GM19455 (cell line): ENCODE data around the gene FRAS1.
"Not testable (repeated sequence)": the region's sequence is repeated elsewhere in the genome, so short reads cannot be mapped to it uniquely, and the experiment has no call there.

ENCODE experiments used
- ATAC-seq: cut with Tn5 transposase; IDR thresholded peaks from one replicate; pipeline ENCODE4 v1.9.1; 2021; ENCODE audit not compliant: unreplicated experiment

Gene FRAS1

DNA sequence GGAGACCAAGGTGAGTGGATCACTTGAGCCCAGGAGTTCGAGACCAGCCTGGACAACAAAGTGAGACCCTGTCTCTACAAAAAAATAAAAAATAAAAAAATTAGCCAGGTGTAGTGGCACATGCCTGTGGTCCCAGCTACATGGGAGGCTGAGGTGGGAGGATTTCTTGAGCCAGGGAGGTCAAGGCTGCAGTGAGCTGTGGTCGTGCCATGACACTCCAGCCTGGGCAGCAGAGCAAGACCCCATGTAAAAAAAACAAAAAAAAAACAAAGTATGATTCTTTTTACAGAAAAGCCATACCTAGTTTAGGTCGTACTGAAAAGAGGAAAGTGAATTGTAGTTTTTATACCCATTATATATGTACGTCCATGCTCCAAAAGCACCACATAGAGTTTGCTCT is 151.8 kb downstream of the FRAS1 start:
- ATAC-seq, result not testable (repeated sequence)

DNA sequence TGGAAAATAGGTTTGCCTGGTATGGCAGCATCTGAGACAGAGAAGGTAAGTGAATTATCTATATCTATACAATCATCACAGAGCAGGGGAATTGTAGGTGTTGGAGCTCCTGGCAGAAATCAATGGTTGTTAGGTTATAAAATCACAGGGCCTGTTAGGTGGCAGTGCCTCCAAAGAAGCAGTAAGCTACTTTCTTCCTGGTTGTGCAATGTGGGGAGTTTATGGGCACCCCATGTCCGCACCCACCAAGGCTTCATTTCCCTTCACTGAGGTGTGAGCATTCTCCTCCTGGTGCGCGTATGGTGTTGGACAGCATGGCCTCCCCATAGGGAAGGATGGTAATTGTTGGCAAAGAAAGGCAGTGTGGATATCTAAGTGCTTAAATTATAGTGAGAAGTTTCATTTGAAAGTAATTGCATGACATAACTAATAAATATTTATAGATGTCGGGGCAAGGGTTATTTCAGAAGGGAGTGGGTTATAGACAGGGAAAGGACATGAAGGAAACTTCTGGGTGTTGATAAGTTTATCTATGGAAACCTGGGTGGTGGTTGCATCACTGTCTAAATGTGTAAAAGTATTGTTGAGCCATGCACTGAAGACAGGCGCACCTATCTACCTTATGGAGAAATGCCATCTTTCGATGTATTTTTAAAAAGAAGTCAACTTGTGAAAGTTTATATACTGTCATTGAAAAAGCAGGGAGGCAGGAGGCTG is 153.7 kb downstream of the FRAS1 start:
- no peak for ATAC-seq

DNA sequence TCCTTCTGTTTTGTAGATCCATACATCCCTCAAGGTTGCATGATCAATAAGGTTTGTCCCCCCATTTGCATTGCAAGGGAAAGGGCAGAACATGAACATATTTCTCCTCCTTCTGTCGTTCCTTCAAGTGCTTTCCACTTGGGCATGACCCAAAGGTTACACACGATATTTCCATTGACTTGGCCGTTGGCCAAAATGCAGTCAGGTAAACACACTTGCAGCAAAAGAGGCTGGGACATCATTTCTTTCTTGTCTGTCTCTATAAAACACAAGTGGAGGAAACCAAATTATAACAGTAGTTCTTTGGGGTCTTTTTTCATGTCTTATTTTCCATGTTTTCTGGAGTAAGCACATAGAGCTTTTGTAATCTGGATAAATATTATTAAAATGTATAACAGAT is 156.1 kb downstream of the FRAS1 start:
- ATAC-seq, result no peak

DNA sequence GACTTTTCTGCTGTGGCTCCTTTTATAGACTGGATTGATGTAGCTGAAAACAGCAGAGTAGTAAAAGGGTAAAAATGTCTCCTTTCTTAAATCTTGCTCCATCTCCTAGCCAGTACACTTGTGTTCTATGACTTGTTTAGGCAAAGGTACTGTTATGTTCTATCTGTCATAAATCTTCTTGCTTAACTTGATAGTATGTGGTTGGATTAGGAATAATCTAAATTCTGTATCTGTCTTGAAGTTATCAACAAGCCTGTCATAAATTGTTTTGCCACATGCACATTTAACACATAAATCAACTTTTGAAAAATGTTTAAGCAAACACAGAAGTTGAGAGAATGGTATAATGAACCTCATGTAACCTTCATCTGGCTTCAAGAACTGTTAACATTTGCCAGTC is 157.0 kb downstream of the FRAS1 start:
- no peak for ATAC-seq

DNA sequence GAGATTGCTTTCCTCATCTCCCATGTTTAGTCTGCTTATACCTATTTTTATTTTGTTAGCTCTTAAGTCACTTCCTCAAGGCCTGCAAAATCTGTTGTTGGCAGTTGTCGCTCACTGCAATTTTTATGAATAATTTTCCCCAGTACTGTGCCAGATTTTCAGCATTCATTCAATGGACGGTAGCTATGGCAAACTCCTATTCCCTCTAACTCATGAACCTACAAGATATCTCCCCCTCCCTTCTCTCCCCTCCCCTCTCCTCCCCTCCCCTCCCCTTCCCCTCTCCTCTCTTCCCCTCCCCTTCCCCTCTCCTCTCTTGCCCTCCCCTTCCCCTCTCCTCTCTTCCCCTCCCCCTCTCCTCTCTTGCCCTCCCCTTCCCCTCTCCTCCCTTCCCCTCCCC is 160.4 kb downstream of the FRAS1 start:
- ATAC-seq, result no peak

DNA sequence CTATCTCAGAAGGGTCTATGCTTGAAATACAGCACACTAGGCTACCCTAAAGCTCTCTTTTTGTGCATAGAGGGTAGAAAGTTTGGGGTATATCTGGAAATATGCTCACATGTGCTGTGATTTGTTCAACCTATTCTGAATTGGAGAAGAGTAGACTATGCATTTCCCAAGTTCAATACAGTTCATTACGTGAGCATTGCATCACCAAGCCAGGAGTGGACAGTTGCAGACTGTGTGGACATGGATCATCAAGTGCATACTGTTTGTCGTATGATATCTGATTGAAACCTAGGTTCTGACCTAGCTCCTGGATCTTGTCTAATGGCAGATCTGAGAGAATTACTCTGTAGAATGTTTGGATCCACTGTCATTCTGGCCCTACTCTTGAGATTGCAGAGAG is 161.1 kb downstream of the FRAS1 start:
- ATAC-seq, result no peak

DNA sequence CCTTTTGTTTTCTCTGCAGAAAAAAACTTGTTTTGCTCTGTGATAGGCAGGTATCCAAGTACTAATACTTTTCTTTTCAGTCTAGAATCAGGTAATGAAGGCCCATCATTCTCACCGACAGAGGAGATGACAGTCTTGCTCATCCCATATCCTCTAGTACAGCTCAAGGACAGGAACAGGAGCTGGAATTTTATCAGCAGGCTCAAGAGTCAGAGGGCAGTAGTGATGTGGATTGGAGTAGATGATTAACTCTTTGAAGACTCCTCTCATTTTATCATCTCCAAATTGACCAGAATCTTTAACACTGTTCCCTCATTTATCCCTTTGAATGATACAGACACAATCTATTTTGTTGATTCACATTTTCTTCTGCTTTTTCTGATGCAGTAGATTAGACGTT is 162.7 kb downstream of the FRAS1 start:
- no peak for ATAC-seq

DNA sequence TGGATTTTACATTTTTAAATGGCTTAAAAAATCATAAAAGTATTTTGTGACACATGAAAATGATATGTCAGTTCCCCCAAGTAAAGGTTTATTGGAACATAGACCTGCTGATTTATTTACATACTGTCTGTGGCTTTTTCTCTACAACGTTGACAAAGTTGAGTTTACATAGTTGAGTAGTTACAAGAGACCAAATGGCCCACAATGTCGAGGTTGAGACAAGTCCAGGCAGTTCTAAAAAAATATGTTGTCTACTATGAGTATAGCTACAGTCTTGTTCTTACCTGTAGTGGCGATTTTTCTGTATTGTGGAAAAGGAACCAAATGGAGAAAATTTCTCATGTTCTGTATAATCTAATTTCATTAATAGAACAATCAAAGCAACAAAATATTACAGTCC is 163.2 kb downstream of the FRAS1 start:
- no peak for ATAC-seq

DNA sequence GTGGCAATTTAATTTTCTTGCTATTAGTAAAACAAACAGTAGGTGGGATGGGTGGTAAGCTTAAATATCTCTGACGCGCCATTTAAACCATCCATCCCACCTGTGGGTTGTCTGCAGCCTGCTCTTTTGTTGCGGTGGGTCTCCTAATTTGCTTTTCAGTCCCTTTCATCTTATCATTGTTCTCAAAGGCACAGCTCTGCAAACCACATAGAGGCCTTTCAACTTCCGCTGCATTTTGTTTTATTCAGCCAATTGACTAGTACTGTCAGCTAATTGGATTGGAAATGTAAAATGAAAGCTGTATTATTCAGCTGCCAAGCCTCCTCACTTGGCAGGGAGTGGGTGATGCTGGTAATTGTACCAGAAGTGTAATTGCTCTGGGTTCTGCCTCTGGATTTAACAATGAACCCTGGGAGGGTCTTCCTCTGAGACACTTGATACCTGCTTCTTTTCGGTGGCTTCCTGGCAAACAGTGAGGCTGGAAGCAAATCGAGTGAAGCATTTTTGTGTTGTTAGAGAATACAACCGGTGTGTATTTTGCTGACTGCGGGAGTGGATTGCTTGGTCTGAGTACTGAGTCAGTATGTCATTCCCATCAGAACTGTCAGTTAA is 165.6 kb downstream of the FRAS1 start:
- no peak for ATAC-seq

DNA sequence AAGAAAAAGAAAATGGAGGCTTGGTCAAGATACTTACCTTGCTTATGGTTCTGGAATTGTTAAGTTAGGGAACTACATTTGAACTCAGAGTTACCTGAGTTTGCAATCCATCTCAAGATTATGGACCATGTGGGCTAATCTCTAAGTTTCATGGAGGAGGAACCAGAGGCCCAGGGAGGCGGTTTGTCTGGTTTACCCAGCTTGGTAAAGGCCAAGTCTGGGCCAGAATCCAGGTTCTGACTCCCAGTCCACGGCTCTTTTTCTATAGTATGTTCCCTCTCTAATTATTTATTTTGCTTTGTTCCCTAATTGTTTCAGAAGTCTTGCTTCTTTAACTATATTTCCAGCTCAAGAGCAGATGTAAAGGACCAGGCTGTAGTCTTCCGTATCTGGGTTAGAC is 168.1 kb downstream of the FRAS1 start:
- no peak for ATAC-seq

DNA sequence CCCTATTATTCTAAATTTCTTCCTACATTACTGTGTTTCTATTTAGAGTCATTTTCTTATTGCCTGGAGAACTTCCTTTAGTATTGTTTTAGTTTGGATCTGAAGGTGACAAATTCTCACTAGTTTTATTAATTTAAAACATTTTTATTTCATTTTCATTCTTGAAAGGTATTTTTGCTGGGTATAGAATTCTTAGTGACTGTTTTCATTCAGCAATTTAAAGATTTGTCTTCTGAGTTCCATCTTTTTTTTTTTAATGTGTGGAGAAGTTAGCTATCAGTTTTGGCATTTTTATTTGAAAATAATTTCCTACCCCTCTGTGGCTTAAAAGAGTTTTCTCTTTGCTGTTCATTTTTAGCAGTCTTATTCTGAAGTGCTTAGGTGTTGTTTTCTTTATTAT is 169.2 kb downstream of the FRAS1 start:
- no peak for ATAC-seq

DNA sequence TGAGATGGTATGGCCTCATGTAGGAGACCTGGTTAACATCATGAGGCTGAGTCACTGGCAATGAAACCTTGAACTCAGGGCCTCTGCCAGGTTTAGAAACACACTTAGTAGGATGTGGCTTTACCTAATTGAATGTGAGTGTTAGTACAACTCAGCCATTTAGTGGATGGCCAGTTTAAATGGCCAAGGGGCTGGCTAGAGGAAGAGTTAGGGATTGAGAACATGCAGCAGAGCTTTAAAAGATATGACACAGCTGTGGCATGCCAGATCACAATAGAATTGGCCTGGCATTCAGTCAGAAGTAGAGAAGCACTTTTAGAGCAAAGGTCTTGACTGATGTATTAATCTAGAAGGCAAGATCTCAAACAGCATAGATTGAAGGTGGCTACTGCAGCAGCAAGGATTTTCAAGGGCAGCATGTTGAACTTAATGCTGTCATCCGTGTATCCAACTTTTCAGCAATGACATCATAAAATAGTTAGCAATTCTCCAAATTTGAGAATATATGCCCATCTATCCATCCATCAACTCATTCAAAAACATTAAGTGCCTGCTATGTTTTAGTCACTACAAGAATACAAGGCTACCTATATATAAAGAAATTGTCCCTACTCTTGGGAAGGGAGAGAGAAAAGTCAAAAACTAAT is 170.4 kb downstream of the FRAS1 start:
- ATAC-seq, result no peak

DNA sequence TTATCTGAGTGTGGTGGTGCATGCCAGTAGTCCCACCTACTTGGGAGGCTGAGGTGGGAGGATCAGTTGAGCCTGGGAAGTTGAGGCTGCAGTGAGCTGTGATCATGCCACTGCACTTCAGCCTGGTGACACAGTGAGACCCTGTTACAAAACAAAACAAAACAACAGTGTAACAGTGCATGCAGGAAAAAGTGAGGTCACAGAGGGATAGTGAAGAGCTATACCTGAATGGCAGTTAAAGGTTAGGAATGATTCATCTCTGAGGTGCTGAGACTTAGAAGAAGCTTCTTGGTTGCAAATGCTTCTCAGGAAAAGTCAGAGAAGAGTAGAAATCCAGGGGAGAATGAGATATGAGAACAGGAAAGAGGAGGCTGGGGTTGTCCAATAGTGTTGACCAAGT is 178.7 kb downstream of the FRAS1 start:
- no peak for ATAC-seq

DNA sequence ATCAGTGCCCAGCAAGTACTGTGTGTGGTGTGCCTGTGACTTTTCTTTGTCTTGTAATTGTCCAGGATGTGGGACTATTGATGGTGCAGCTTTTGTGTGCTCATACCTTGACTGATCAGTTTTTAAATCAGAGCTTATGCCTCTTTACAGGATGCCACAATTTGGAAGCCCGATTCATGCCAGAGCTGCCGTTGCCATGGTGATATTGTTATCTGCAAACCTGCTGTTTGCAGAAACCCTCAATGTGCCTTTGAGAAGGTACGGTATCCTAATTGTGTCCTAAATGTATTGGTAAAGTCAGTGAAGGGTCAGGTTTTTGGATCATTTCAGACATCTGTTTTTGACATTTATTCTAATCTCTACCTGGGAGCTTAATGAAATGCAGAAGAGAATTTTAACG is 180.2 kb downstream of the FRAS1 start:
- no peak for ATAC-seq

DNA sequence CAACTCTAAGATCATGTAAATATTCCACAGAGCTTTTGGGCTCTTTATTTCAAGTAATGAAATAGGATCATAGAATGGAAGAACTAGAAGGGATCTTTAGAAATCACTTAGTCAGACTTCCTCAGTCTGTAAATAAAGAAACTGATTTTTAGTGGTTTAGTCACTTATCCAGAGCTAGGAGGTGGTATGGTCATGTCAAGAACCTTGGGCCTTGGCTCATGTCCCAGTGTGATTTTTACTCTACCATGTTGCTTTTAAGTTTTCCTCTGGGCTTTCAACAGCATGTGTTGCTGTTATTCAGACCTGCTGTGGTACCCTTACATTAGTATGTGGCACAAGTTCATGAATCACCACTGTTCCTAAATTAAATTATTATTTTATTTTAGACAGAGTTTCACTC is 184.9 kb downstream of the FRAS1 start:
- ATAC-seq, result no peak

DNA sequence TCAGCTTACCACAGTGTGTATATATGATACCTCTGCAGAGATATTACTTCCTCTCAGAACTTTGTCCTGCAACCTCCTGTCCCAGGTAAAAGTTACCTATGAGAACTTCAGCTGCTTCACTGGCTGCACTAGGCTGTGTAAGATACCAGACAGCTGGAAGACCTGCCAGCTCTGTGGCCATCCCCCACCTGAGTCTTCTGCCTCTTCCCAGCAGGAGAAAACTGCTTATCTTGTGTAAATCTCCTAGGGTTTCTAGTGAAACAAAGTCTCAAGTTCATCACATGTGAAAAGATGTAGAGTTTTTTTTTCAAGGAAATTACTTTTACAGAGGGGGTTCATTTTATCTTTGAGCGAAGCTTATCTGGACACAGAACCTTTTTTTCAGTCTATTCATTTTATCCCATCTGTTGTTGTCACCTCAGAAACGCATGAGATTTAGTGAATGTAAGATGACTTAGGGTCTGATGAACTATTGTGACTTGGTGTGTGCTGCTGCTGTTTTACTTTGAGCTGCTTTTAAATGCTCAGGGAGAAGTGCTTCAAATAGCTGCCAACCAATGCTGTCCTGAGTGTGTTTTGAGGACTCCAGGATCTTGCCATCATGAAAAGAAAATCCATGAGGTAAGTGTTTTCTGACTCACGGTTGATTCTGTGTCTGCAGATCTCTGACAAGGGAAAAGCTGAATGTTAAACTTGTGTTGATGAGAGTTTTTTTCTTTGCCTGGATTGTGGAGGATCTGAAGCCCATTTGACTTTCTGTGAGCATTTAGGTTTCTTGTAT is 187.8 kb downstream of the FRAS1 start:
- ATAC-seq, result no peak

DNA sequence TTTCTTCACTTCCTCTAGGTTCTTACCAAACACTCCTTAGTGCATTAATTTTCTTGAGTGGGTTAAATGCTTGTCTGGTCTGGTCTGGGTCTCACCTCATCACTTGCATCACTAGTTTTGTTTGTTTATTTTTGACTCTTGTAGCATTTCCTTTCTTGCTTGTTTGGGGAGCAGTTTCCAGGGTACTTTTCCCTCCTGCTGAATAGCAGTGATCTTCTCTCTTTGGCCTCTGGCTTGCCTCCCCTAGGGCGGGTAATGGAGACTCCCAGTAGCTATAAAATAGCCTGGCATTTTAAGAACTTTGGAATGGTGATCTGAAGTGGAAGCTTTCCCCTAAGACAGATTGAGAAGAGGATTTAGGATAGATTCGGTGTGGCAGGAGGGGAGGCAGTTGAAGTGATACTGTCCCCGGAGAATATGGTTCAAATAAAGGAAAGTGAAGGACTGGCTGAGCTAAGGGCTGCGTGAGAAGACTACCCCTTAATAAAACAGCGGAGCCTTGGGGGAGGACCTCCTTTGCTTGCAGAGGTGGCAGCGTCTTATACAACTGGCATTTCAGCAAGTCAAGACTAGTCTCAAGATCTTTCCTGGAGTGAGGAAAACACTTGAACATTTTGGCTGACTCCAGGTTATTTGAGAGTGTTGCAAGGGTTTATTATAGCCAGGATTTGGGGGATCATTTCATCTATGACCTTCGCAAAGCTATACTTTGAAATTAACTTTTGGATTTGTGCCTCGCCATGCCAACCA is 190.6 kb downstream of the FRAS1 start:
- no peak for ATAC-seq

DNA sequence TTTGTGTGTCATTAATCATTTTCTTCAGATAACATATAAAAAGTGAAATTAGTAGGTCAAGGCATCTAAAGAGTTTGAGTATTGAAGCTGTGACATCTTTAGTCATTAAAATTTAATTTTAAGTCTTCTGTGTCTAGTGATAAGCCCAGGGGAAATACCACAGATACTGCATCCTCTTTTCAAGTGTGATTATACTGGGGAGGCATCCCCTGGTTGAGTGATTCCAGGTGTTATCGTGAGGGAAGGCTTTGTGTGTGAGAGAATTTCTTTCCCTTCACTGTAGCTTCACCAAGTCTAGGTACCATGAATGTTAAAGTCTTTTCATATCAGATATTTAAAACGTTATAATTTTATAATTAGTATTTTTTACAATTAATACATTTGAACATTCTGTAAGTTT is 193.4 kb downstream of the FRAS1 start:
- no peak for ATAC-seq

DNA sequence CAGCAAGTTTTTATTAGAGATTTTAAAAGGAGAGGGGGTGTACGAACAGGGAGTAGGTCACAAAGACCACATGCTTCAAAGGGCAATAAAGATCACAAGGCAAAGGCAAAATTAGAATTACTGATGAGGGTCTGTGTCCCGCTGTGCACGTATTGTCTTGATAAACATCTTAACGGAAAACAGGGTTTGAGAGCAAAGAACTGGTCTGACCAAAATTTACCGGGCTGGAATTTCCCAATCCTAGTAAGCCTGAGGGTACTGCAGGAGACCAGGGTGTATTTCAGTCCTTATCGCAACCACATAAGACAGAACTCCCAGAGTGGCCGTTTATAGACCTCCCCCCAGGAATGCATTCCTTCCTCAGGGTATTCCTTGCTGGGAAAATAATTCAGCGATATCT is 195.7 kb downstream of the FRAS1 start:
- not testable (repeated sequence) for ATAC-seq

DNA sequence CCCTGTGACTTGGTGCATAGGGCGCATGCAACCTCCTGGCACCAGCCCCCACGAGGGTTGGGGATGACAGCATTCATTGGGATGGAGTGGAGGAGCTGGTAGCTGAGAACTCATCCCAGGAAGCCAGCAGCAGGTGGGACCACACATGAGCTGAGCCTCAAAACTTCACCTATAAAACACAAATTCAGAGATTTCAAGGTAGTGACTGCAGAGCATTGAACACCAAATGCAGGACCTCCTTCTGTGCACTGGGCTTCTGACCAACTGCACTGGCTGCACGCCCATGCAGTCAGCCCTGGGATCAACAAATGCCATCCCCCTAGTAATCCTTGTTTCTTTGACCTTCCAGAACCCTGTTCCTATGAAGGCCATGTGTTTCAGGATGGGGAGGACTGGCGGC is 197.8 kb downstream of the FRAS1 start:
- ATAC-seq, result no peak

DNA sequence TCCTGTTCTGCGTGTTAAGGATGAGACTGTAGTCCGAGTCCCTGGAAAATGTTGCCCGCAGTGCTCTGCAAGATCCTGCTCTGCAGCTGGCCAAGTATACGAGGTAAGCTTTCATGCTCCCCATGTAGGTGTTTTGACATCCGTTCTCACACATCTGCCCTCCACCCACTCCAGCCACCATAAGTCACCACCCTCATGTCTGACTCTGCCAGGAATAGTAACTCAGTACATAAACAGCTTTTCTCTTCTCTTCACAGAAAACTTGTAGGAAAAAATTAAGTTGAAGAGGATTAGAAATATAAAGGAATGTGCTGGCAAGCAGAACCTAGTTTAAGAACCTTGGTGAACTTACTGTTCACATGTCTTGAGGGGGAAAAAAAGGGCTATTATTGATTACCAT is 207.9 kb downstream of the FRAS1 start:
- ATAC-seq, result no peak
